Caco-2 (cell line): ENCODE results near the gene COL11A2. TPM values are rescaled to one million over a fixed set of nuclear protein-coding genes. Genes with fewer than 3 reads are reported as not detected.

Source experiments
- BruUV-seq: library from RNA; stranded (reverse); fragments of 400-500 nt; replicated peaks from 2 replicates; lab custom pipeline; 2021; lab: Mats Ljungman, UMichigan
- CTCF ChIA-PET: fragments of 300-600 bp; sonication (Branson Sonifier 250); formaldehyde crosslinking; loops from one replicate; lab custom pipeline; 2022; ENCODE audit warnings: antibody characterized with exemption; lab: Charles Lee
- POLR2A ChIA-PET: fragments of 300-600 bp; sonication (Branson Sonifier 250); formaldehyde crosslinking; loops from one replicate; lab custom pipeline; 2022; ENCODE audit warnings: antibody characterized with exemption; lab: Charles Lee
- DNase-seq, 2 experiments: peaks; one replicate each; pipeline versions ENCODE4 v3.0.0 to v3.0.0-alpha.2; 2020 to 2022
- H3K27me3 ChIP-seq: replicated peaks from 2 replicates; pipeline ENCODE4 v1.6.0; 2011; ENCODE audit warnings: low read length; ENCODE audit not compliant: control insufficient read depth, insufficient read depth
- H3K36me3 ChIP-seq: 2 replicates; pipeline ENCODE4 v1.5.1; 2011; ENCODE audit warnings: low read length; ENCODE audit not compliant: control insufficient read depth, insufficient read depth
- H3K4me1 ChIP-seq: fragments of 250-450 bp; sonication (Bioruptor Pico); 2 replicates; pipeline ENCODE4 v1.5.1; 2020; ENCODE audit warnings: mild to moderate bottlenecking
- H3K4me3 ChIP-seq: 2 replicates; pipeline ENCODE4 v1.5.1; 2011; ENCODE audit warnings: low read depth, mild to moderate bottlenecking, control low read depth, low read length
- H3K9me3 ChIP-seq: fragments of 250-450 bp; sonication (Bioruptor Pico); 2 replicates; pipeline ENCODE4 v1.5.1; 2020; ENCODE audit warnings: mild to moderate bottlenecking, moderate library complexity
- H3K27ac Mint-ChIP-seq: one replicate; pipeline ENCODE4 v1.8.0; 2022; ENCODE audit warnings: mixed read lengths; ENCODE audit not compliant: unreplicated experiment
- H3K27me3 Mint-ChIP-seq: one replicate; pipeline ENCODE4 v1.8.0; 2022; ENCODE audit warnings: mixed read lengths; ENCODE audit not compliant: insufficient read depth, unreplicated experiment
- H3K36me3 Mint-ChIP-seq: one replicate; pipeline ENCODE4 v1.8.0; 2022; ENCODE audit warnings: mild to moderate bottlenecking, mixed read lengths; ENCODE audit not compliant: insufficient read depth, unreplicated experiment
- H3K4me1 Mint-ChIP-seq: one replicate; pipeline ENCODE4 v1.8.0; 2022; ENCODE audit warnings: low read depth, mixed read lengths; ENCODE audit not compliant: unreplicated experiment
- H3K4me3 Mint-ChIP-seq: one replicate; pipeline ENCODE4 v1.8.0; 2022; ENCODE audit warnings: mild to moderate bottlenecking, moderate library complexity, mixed read lengths; ENCODE audit not compliant: unreplicated experiment
- H3K9me3 Mint-ChIP-seq: one replicate; pipeline ENCODE4 v1.8.0; 2022; ENCODE audit warnings: mixed read lengths; ENCODE audit not compliant: unreplicated experiment
- intact Hi-C: fragments of 100-400 bp; cut with micrococcal nuclease; formaldehyde crosslinking; loops from one replicate; pipeline ENCODE4 v1.10.0; 2022; ENCODE audit not compliant: unreplicated experiment
- total RNA-seq: library from RNA; stranded (reverse); gene quantifications from 2 replicates; pipeline ENCODE4 v1.2.3, GENCODE V29; 2022
- TF ChIP-seq, protein P1 (sequence below), 2 experiments: fragments of 200-600 bp in 1 of 2; IDR thresholded peaks; 1 replicate in 1 of 2; 2 replicates in 1 of 2; pipeline versions ENCODE4 v1.5.1 to v1.8.0; 2011 to 2022; ENCODE audit warnings: antibody characterized with exemption in 1 of 2, control low read depth in 1 of 2, inconsistent platforms in 1 of 2, low read depth in 1 of 2, low read length in 1 of 2, mild to moderate bottlenecking in 1 of 2, moderate library complexity in 1 of 2; ENCODE audit not compliant: insufficient read depth in 1 of 2, severe bottlenecking in 1 of 2, unreplicated experiment in 1 of 2

COL11A2 gene
- total RNA-seq, 1 experiment from 2014 or later, result 1.3 TPM

DNA sequence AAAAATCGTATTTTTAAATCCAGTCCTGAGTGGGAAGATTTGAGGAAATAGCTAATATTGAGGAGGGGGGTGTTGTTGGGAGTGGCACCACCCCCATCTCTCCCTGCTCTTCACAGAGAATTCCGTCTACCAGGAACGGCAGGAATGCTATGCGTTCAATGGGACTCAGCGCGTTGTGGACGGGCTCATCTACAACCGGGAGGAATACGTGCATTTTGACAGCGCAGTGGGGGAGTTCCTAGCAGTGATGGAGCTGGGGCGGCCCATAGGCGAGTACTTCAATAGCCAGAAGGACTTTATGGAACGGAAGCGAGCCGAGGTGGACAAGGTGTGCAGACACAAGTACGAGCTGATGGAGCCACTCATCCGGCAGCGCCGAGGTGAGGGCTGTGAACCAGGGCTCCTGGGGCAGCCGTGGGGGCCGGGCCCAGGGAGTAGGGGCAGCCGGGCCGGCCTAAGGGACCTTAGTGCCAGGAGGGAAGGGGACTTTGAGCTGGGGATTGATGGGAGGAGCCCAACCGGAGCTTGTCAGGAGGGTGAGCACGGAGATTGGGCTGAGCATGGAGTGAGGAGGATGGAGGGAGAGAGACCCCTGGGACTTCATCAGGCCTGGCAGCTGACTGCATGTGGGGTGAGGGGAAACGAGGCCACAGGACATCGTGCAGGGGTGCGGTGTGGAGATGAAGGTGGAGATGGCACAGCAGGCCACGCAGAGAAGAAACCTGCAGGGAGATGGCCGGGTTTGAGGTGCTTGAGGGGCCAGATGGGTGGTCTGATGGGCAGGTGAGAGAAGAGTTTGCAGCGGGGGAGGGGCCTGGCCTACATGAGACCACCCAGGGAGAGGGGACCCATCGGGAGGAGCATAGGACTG, 75.2 kb downstream of the COL11A2 start:
- Mint-ChIP-seq H3K27ac (peak overlapping the region; percentile 69), H3K4me3 (no peak overlapping the region), H3K27me3 (peaks cover 21% of the 10 kb centered on the region), H3K4me1 (peaks cover 6% of the 10 kb centered on the region), H3K36me3 (no peaks in the 10 kb centered on the region), H3K9me3 (peaks cover 6% of the 10 kb centered on the region)
- ChIA-PET CTCF (no interaction called here), POLR2A (no interaction called here)
- Histone ChIP-seq H3K9me3 (no peaks in the 10 kb centered on the region; the same call in 1 of the 2 replicates), H3K4me3 (no peak overlapping the region), H3K27me3 (peaks cover 1% of the 10 kb centered on the region), H3K36me3 (no peaks in the 10 kb centered on the region), H3K4me1 (no peaks in the 10 kb centered on the region; the same call in 1 of the 2 replicates)
- BruUV-seq, result no TSS peak
- no peak for DNase-seq
- TF ChIP-seq, protein P1, sequence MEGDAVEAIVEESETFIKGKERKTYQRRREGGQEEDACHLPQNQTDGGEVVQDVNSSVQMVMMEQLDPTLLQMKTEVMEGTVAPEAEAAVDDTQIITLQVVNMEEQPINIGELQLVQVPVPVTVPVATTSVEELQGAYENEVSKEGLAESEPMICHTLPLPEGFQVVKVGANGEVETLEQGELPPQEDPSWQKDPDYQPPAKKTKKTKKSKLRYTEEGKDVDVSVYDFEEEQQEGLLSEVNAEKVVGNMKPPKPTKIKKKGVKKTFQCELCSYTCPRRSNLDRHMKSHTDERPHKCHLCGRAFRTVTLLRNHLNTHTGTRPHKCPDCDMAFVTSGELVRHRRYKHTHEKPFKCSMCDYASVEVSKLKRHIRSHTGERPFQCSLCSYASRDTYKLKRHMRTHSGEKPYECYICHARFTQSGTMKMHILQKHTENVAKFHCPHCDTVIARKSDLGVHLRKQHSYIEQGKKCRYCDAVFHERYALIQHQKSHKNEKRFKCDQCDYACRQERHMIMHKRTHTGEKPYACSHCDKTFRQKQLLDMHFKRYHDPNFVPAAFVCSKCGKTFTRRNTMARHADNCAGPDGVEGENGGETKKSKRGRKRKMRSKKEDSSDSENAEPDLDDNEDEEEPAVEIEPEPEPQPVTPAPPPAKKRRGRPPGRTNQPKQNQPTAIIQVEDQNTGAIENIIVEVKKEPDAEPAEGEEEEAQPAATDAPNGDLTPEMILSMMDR (IDR thresholded peaks at IDR 0.05; ENCODE audit: insufficient read depth in 1 of 2, low read depth in 1 of 2, low read length in 1 of 2, severe bottlenecking in 1 of 2, unreplicated experiment in 1 of 2), result no peak
- intact Hi-C loops, result no loop called here

DNA sequence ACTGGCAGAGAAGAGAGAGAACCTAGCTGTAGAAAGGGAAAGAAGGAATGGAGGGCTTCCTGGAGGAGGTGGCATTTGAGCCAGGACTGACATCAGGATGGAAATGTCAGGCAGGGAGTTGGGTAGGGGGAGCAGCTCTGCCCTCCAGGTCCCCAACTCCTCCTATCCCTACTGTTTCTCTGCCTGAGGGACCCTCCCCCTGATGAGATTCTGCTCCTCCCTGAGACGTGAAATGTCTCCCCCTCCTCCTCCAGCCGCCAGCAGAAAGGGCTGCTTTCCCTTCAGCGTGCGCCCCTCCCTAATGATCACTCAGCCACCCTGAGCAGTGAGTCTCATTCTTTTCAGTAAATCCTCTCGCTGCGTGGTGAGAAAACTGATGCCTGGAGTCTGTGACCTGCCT, 75.8 kb downstream of the COL11A2 start:
- no peaks in the 10 kb centered on the region for H3K36me3 ChIP-seq
- no peak overlapping the region for H3K4me3 ChIP-seq
- TF ChIP-seq, protein P1 (IDR thresholded peaks at IDR 0.05; ENCODE audit: insufficient read depth in 1 of 2, low read depth in 1 of 2, low read length in 1 of 2, severe bottlenecking in 1 of 2, unreplicated experiment in 1 of 2), result no peak
- peaks cover 21% of the 10 kb centered on the region for H3K27me3 Mint-ChIP-seq
- no peaks in the 10 kb centered on the region; the same call in 1 of the 2 replicates for H3K4me1 ChIP-seq
- ChIA-PET POLR2A (no interaction called here), CTCF (no interaction called here)
- H3K4me3 Mint-ChIP-seq, result no peak overlapping the region
- H3K27me3 ChIP-seq, result peaks cover 1% of the 10 kb centered on the region
- no peaks in the 10 kb centered on the region; the same call in 1 of the 2 replicates for H3K9me3 ChIP-seq
- no peak overlapping the region for H3K27ac Mint-ChIP-seq
- intact Hi-C loops, result no loop called here
- H3K36me3 Mint-ChIP-seq, result no peaks in the 10 kb centered on the region
- no peak for DNase-seq
- H3K4me1 Mint-ChIP-seq, result no peaks in the 10 kb centered on the region
- no TSS peak for BruUV-seq
- peaks cover 6% of the 10 kb centered on the region for H3K9me3 Mint-ChIP-seq

DNA sequence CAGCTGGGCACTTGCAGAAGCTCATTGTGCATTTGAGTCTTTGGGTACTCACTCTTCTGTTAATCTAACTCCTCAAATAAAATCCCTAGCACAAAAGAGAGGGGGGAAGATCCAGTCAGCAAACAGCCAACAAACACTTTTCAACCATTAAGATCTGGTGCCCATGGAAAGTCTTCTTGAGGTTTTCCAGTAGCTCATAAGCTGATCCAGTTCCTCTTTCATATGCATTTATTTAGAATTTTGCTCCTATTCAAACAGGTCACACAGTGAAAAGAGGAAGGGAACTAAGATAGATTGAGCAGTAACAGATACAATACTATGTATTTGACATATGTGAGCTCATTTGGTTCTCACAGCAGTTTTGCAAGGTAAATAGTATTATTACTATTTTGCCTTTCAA, 77.9 kb downstream of the COL11A2 start:
- H3K9me3 Mint-ChIP-seq, result peaks cover 6% of the 10 kb centered on the region
- intact Hi-C loops, result no loop called here
- peaks cover 32% of the 10 kb centered on the region for H3K27me3 Mint-ChIP-seq
- peaks cover 1% of the 10 kb centered on the region for H3K27me3 ChIP-seq
- no peak for DNase-seq
- H3K4me1 ChIP-seq, result no peaks in the 10 kb centered on the region; the same call in 1 of the 2 replicates
- TF ChIP-seq, protein P1 (IDR thresholded peaks at IDR 0.05; ENCODE audit: insufficient read depth in 1 of 2, low read depth in 1 of 2, low read length in 1 of 2, severe bottlenecking in 1 of 2, unreplicated experiment in 1 of 2), result no peak
- no peak overlapping the region for H3K27ac Mint-ChIP-seq
- no peaks in the 10 kb centered on the region; the same call in 1 of the 2 replicates for H3K9me3 ChIP-seq
- H3K4me1 Mint-ChIP-seq, result no peaks in the 10 kb centered on the region
- BruUV-seq, result no TSS peak
- CTCF ChIA-PET, result no interaction called here
- no peaks in the 10 kb centered on the region for H3K36me3 ChIP-seq
- POLR2A ChIA-PET, result no interaction called here
- H3K36me3 Mint-ChIP-seq, result no peaks in the 10 kb centered on the region
- H3K4me3 ChIP-seq, result no peak overlapping the region
- H3K4me3 Mint-ChIP-seq, result no peak overlapping the region
